Fibroblast of the aortic adventitia (primary cell): ENCODE results near the gene PIGO. TPM values are rescaled to one million over a fixed set of nuclear protein-coding genes. Genes with fewer than 3 reads are reported as not detected.

Experiments
- small RNA-seq: library from RNA; depleted of rRNA; stranded (forward); fragments of <200 nt; gene quantifications from one replicate; pipeline ENCODE3, GENCODE V24; 2012
- total RNA-seq: library from RNA; depleted of rRNA; stranded (reverse); fragments of >200 nt; gene quantifications from 2 replicates; pipeline ENCODE4 v1.2.3, GENCODE V29; 2012; ENCODE audit warnings: low replicate concordance

PIGO gene
- total RNA-seq, 1 donor, result 12.1 TPM

Small RNA genes lying within 50 kb of the gene (small RNA-seq; reads per million reads assigned to genes)
- gene RN7SL338P, result not detected

Other genes with a start within 250 kb of the PIGO start
- under 0.01 and 0.16 TPM in 2 replicates for gene PHF24, start 138.3 kb downstream of the PIGO start, total RNA-seq
- gene DNAJB5, start 106.8 kb downstream of the PIGO start, total RNA-seq, result 6.9 and 9.6 TPM in 2 replicates
- gene VCP, start 24.0 kb downstream of the PIGO start, total RNA-seq, result 203 and 210 TPM in 2 replicates
- 16.2 and 32.2 TPM in 2 replicates for gene FANCG, start 16.6 kb downstream of the PIGO start, total RNA-seq
- gene STOML2, start 6.5 kb upstream of the PIGO start, total RNA-seq, result 65.3 and 109 TPM in 2 replicates
- gene ATOSB, start 19.3 kb upstream of the PIGO start, total RNA-seq, result 14.1 and 22.1 TPM in 2 replicates
- 10.1 and 32.6 TPM in 2 replicates for gene UNC13B, start 65.4 kb upstream of the PIGO start, total RNA-seq